ENCODE data around the gene IQSEC1. TPM values are rescaled to one million over a fixed set of nuclear protein-coding genes. Genes with fewer than 3 reads are reported as not detected.

The IQSEC1 gene
- polyA plus RNA-seq, 1 experiment, result 3.6 TPM

DNA sequence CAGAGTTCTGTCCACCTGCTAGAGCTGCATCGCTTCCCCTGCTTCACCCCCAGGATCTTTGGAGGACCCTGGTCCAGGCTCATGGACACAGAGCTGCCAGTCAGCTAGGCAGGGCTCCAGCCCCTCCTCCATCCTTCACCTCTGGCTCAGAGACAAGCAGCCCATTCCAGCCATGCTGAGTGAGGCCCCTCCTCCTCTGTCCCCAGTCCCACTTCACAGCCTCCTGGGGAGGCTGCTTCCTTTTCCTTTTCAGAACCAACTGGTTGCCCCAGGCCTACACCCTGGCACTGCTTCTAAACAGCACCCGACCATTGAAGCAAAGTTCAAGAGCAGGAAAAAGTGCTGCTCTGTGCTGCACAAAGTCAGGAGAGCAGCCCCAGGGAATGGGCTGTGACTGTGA lies 22.2 kb downstream of the IQSEC1 start:
- no peak overlapping the region for H3K27ac ChIP-seq (ENCODE audit: low read depth, low read length)
- no peak for DNase-seq (ENCODE audit: low read depth, low spot score)
- ChIA-PET CTCF (interaction anchor here (0.6 kb wide), 1 partner anchor 607 kb away, joined by 3 read pairs; no protein-coding TSS in a partner anchor), POLR2A (no interaction called here)
- H3K4me3 ChIP-seq (ENCODE audit: low read depth, low read length), result no peak overlapping the region
- TF ChIP-seq, protein P1, sequence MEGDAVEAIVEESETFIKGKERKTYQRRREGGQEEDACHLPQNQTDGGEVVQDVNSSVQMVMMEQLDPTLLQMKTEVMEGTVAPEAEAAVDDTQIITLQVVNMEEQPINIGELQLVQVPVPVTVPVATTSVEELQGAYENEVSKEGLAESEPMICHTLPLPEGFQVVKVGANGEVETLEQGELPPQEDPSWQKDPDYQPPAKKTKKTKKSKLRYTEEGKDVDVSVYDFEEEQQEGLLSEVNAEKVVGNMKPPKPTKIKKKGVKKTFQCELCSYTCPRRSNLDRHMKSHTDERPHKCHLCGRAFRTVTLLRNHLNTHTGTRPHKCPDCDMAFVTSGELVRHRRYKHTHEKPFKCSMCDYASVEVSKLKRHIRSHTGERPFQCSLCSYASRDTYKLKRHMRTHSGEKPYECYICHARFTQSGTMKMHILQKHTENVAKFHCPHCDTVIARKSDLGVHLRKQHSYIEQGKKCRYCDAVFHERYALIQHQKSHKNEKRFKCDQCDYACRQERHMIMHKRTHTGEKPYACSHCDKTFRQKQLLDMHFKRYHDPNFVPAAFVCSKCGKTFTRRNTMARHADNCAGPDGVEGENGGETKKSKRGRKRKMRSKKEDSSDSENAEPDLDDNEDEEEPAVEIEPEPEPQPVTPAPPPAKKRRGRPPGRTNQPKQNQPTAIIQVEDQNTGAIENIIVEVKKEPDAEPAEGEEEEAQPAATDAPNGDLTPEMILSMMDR (IDR thresholded peaks at IDR 0.05; ENCODE audit: low read depth, low read length), result no peak
- peaks cover 23% of the 10 kb centered on the region for H3K27me3 ChIP-seq (ENCODE audit: control insufficient read depth, insufficient read depth, low read length)
- H3K9me3 ChIP-seq (ENCODE audit: control insufficient read depth, insufficient read depth, low read length), result no peaks in the 10 kb centered on the region; the same call in 1 of the 2 replicates

DNA sequence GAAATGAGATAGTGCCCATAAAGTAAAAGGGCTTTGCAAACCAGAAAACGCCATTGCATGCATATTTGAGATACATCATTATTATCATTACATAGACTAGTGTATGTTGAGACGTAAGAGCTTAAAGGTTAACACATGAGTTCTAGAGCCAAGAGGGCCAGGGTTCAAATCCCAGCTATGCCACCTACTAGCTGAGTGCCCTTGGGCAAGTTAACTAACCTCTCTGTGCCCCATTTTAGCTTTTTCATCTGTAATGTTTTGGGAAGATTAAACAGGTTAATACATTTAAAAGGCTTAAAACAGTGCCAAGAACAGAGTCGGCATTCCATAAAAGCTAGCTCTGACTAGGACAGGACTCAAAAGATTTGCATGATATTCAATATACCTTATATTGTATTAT lies 22.8 kb downstream of the IQSEC1 start:
- Histone ChIP-seq H3K27me3 (ENCODE audit: control insufficient read depth, insufficient read depth, low read length) (peaks cover 25% of the 10 kb centered on the region), H3K4me3 (ENCODE audit: low read depth, low read length) (no peak overlapping the region), H3K9me3 (ENCODE audit: control insufficient read depth, insufficient read depth, low read length) (no peaks in the 10 kb centered on the region; the same call in 1 of the 2 replicates), H3K27ac (ENCODE audit: low read depth, low read length) (no peak overlapping the region)
- DNase-seq (ENCODE audit: low read depth, low spot score), result no peak
- TF ChIP-seq, protein P1 (IDR thresholded peaks at IDR 0.05; ENCODE audit: low read depth, low read length), result no peak
- ChIA-PET POLR2A (no interaction called here), CTCF (no interaction called here)

DNA sequence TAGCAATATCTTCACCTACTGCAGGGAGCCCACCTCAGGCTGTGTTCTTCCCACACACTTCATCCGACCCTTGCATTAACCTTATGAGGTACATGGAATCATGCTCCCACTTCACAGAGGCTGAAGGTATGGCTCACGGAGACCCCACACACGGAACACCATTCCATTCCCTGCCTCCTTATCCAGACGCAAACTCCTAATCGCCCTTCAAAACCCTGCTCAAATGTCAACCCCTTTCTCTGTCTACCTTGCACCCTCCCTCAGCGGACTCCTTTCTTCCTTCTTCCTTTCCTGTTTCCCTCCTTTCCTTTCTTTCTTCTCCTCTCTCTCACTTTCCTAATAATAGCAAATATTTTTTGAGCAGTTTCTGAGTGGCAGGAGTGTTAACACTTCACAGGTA lies 23.8 kb downstream of the IQSEC1 start:
- no peak for DNase-seq (ENCODE audit: low read depth, low spot score)
- TF ChIP-seq, protein P1 (IDR thresholded peaks at IDR 0.05; ENCODE audit: low read depth, low read length), result no peak
- Histone ChIP-seq H3K27me3 (ENCODE audit: control insufficient read depth, insufficient read depth, low read length) (peaks cover 24% of the 10 kb centered on the region), H3K9me3 (ENCODE audit: control insufficient read depth, insufficient read depth, low read length) (no peaks in the 10 kb centered on the region; the same call in 1 of the 2 replicates), H3K4me3 (ENCODE audit: low read depth, low read length) (no peak overlapping the region), H3K27ac (ENCODE audit: low read depth, low read length) (no peak overlapping the region)
- POLR2A ChIA-PET, result no interaction called here
- CTCF ChIA-PET, result interaction anchor here (1.4 kb wide), 1 partner anchor 42 kb away, joined by 4 read pairs; no protein-coding TSS in a partner anchor

DNA sequence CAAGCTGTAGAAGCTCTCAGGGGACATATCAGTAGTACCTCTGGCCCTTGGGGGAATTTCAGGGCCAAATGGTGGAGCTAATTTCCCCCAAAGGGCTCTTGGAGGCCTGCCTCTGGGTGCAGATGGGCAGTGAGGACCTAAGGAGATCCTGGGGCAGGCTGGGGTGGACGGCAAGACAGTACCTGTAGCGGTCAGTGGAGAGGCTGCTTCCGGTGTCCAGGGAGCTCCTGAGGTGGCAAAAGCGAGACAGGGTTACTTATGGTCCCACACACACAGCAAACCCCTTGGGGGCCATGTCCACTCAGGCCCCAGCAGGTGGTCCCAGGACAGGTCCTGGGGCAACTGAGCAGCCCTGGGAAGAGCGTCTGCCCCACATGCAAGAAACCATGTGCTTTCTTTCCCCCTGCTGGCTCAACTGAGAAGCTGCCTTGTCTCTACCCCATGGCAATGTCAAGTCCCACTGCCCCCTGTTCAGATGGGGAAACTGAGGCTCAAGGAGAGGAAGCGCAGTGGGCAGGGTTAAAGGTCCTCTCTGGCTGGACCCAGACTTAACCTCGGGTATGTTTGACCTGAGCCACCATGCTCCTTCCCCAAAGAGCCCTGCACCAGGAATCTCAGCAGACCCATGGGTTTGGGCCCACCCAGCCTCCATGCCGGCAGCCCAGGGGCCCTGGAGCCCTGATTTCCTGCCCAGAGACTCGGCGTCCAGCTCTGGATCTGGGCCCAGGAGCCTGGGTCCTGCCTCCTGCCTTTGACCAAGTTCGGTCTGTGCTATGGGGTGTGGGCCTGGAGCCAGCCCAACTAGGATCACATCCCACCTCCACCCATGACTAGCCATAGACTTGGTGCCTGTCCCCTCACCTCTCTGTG lies 25.7 kb downstream of the IQSEC1 start:
- TF ChIP-seq, protein P1 (IDR thresholded peaks at IDR 0.05; ENCODE audit: low read depth, low read length), result no peak; the same call in 1 of the 2 replicates
- Histone ChIP-seq H3K27ac (ENCODE audit: low read depth, low read length) (no peak overlapping the region), H3K9me3 (ENCODE audit: control insufficient read depth, insufficient read depth, low read length) (no peaks in the 10 kb centered on the region; the same call in 1 of the 2 replicates), H3K4me3 (ENCODE audit: low read depth, low read length) (no peak overlapping the region), H3K27me3 (ENCODE audit: control insufficient read depth, insufficient read depth, low read length) (peaks cover 32% of the 10 kb centered on the region)
- ChIA-PET CTCF (interaction anchor here (0.9 kb wide), 1 partner anchor 44 kb away, joined by 3 read pairs; no protein-coding TSS in a partner anchor), POLR2A (no interaction called here)
- DNase-seq (ENCODE audit: low read depth, low spot score), result no peak

All from AG04450 (cell line).